GM08714 (cell line): ENCODE measurements around the gene TMC1.

ENCODE experiments used
- H3K4me3 ChIP-seq: fragments of 200-500 bp; sonication (Bioruptor generic); 2 replicates; pipeline ENCODE4 v1.5.1; 2014; ENCODE audit warnings: mild to moderate bottlenecking, low read length, inconsistent platforms
- ZNF274 ChIP-seq: IDR thresholded peaks from 2 replicates; pipeline ENCODE4 v1.6.1; 2012; ENCODE audit warnings: mild to moderate bottlenecking, low read depth, low read length

TMC1 gene

GRCh38 chr9:72685911-72686310 lies 164.5 kb downstream of the TMC1 start:
- no peak for TF ChIP-seq ZNF274
- H3K4me3 ChIP-seq, result no peak overlapping the region

- no peak overlapping the region for H3K4me3 ChIP-seq
- no peak for TF ChIP-seq ZNF274
These were observed 165.9 kb downstream of the TMC1 start for GRCh38 chr9:72687331-72687730.

GRCh38 chr9:72691671-72692070 lies 170.3 kb downstream of the TMC1 start:
- no peak for TF ChIP-seq ZNF274
- H3K4me3 ChIP-seq, result no peak overlapping the region

GRCh38 chr9:72695365-72695764 lies 174.0 kb downstream of the TMC1 start:
- H3K4me3 ChIP-seq, result no peak overlapping the region
- no peak for TF ChIP-seq ZNF274

- TF ChIP-seq ZNF274, result no peak
These were observed 175.1 kb downstream of the TMC1 start for GRCh38 chr9:72696511-72696910.

GRCh38 chr9:72701510-72701909 lies 180.1 kb downstream of the TMC1 start:
- no peak for TF ChIP-seq ZNF274

More at GRCh38 chr9:72696511-72696910, 175.1 kb downstream of the TMC1 start:
- H3K4me3 ChIP-seq, result no peak overlapping the region

GRCh38 chr9:72703574-72703973 lies 182.2 kb downstream of the TMC1 start:
- no peak for TF ChIP-seq ZNF274

More at GRCh38 chr9:72701510-72701909, 180.1 kb downstream of the TMC1 start:
- H3K4me3 ChIP-seq, result no peak overlapping the region

GRCh38 chr9:72704688-72705375 lies 183.4 kb downstream of the TMC1 start:
- TF ChIP-seq ZNF274, result no peak
- no peak overlapping the region for H3K4me3 ChIP-seq

More at GRCh38 chr9:72703574-72703973, 182.2 kb downstream of the TMC1 start:
- no peak overlapping the region for H3K4me3 ChIP-seq

- no peak for TF ChIP-seq ZNF274
- no peak overlapping the region for H3K4me3 ChIP-seq
These were observed 197.1 kb downstream of the TMC1 start for GRCh38 chr9:72718503-72718902.

GRCh38 chr9:72721067-72721466 lies 199.7 kb downstream of the TMC1 start:
- H3K4me3 ChIP-seq, result no peak overlapping the region
- TF ChIP-seq ZNF274, result no peak

GRCh38 chr9:72726947-72727346 lies 205.5 kb downstream of the TMC1 start:
- H3K4me3 ChIP-seq, result no peak overlapping the region
- TF ChIP-seq ZNF274, result no peak

GRCh38 chr9:72728031-72728770 lies 206.8 kb downstream of the TMC1 start:
- H3K4me3 ChIP-seq, result no peak overlapping the region
- no peak for TF ChIP-seq ZNF274

GRCh38 chr9:72733895-72734294 lies 212.5 kb downstream of the TMC1 start:
- H3K4me3 ChIP-seq, result no peak overlapping the region
- TF ChIP-seq ZNF274, result no peak

GRCh38 chr9:72734631-72735030 lies 213.2 kb downstream of the TMC1 start:
- H3K4me3 ChIP-seq, result no peak overlapping the region
- no peak for TF ChIP-seq ZNF274

GRCh38 chr9:72743836-72744235 lies 222.4 kb downstream of the TMC1 start:
- H3K4me3 ChIP-seq, result no peak overlapping the region
- TF ChIP-seq ZNF274, result no peak

GRCh38 chr9:72749276-72749675 lies 227.9 kb downstream of the TMC1 start:
- no peak for TF ChIP-seq ZNF274

More at GRCh38 chr9:72749276-72749675, 227.9 kb downstream of the TMC1 start:
- no peak overlapping the region for H3K4me3 ChIP-seq
